HG02642 (cell line): ENCODE data around the gene SPINT1.

Source experiments
- ATAC-seq: cut with Tn5 transposase; IDR thresholded peaks from one replicate; pipeline ENCODE4 v1.9.1; 2021; ENCODE audit warnings: mild to moderate bottlenecking; ENCODE audit not compliant: unreplicated experiment, poor library complexity

SPINT1 gene

GRCh38 chr15:40826423-40827075, 17.3 kb upstream of the SPINT1 start:
- ATAC-seq, result no peak

GRCh38 chr15:40828447-40829036, 15.3 kb upstream of the SPINT1 start, which contains the start of gene PPP1R14D:
TSS of gene PPP1R14D (minus strand) at chr15:40828708. CDS start at chr15:40828641, 67 bp downstream.
- ATAC-seq, result no peak

- no peak for ATAC-seq
Measured at GRCh38 chr15:40829115-40829514, 14.7 kb upstream of the SPINT1 start.

- ATAC-seq, result no peak
Measured at GRCh38 chr15:40830884-40831283, 13.0 kb upstream of the SPINT1 start.

DNA sequence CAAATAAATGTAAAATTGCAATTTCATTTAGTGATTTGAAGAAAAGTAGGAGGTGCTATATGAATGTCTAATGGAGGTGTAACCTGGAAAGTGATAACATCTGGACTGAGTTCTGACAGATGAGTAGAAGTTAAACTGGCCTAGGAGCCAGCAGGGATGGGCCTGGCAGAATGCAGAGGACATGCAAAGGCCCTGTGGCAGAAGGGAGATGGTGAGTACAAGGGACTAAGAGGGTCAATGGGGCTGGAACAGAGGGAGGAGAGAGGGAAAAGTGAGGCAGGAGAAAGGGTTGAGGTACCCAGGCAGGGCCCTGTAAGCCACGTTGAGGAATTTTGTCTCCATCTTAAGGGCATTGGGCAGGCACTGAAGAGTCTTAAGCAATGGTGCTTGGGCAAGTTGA, 12.0 kb upstream of the SPINT1 start:
- ATAC-seq, result no peak

DNA sequence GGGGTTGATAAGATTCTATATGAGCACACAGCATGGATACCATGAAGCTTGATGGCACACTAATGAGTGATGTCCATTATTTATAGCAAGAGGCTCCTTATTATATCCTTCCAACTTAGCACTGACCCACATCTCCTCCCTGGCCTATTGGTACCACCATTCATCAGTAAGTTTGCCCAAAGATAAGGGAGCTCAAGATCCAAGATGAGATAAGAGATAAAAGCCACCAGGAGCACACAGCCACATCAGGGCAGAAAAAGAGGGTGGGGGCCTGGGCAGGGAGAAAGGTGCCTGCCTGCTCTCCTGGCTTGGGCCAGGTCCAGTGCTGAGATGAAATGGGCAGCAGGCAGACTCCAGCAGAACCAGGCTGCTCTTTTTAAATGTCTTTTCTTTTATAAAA, 10.9 kb upstream of the SPINT1 start:
- no peak for ATAC-seq

GRCh38 chr15:40836020-40836419, 7.8 kb upstream of the SPINT1 start:
- no peak for ATAC-seq

- no peak for ATAC-seq
Measured at GRCh38 chr15:40838756-40839155, 5.1 kb upstream of the SPINT1 start.

- no peak for ATAC-seq
Measured at GRCh38 chr15:40841741-40842140, 2.1 kb upstream of the SPINT1 start.

DNA sequence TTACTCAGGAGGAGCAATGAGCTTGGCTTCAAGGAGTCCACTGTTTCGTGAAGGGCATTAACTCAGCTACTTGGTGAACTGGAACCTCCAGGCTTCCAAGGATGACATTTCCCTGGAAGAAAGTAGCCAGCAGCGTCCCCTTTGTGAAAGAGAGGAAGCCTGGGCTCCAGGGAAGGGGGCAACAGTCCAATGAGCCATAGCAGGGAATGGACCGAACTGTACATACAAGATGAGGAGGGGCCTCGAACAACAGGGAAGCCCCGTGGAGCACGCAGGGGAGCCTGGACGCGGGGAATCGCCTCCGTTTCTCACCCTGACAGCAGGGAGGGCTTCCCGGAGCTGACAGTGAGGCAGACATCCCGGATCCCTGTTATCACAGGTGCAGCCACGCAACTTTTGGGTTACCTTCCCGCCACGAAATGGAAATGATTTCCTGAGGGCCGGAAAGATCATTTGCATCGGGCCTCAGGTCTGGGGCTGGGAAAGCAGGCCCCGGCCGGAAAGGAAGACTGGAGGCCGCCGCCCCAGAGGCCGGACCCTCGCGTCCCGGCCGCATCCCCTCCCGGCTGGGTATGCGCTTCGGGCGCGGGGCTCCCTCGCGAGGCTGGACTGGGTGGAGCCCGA, 475 bp upstream of the SPINT1 start:
- ATAC-seq, result no peak

- no peak for ATAC-seq
Measured at GRCh38 chr15:40844696-40845030, 815 bp downstream of the SPINT1 start.

- ATAC-seq, result no peak
Measured at GRCh38 chr15:40845036-40845435, 1.2 kb downstream of the SPINT1 start.

GRCh38 chr15:40845511-40846284, 1.9 kb downstream of the SPINT1 start:
- ATAC-seq, result no peak

- ATAC-seq, result peak; percentile 28
Measured at GRCh38 chr15:40846841-40847222, 3.0 kb downstream of the SPINT1 start.

GRCh38 chr15:40847223-40847961, 3.5 kb downstream of the SPINT1 start:
- ATAC-seq, result peak; percentile 57

GRCh38 chr15:40850576-40851112, 6.8 kb downstream of the SPINT1 start:
- ATAC-seq, result no peak

GRCh38 chr15:40852529-40852928, 8.7 kb downstream of the SPINT1 start:
- ATAC-seq, result no peak

DNA sequence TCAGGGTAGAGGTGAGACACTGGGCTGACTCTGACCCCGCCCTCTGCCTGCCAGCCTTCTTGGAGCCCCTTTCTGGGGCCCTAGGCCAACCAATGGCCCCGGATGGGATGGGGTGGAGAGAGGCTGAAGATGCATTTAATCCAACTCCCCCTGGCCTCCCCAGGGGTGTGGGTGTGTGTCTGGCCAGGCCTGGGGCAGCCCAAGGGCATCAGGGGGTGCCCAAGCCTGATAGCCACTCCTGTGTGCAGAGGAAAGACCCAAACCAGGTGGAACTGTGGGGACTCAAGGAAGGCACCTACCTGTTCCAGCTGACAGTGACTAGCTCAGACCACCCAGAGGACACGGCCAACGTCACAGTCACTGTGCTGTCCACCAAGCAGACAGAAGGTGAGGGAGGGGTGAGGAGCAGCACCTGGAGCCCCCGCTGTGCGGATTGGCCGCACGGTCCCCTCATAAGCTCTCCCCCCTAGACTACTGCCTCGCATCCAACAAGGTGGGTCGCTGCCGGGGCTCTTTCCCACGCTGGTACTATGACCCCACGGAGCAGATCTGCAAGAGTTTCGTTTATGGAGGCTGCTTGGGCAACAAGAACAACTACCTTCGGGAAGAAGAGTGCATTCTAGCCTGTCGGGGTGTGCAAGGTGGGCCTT, 9.5 kb downstream of the SPINT1 start:
- no peak for ATAC-seq

GRCh38 chr15:40854161-40854560, 10.3 kb downstream of the SPINT1 start:
- no peak for ATAC-seq
